ENCODE measurements around the gene RAP1A. TPM values are rescaled to one million over a fixed set of nuclear protein-coding genes. Genes with fewer than 3 reads are reported as not detected.

Gene RAP1A
- total and polyA plus RNA-seq, 3 donors from 2014 or later = 20.8 to 42.8 (median 27.6) TPM

- Histone ChIP-seq H3K36me3 (ENCODE audit: low read depth, missing control alignments) (no peaks in the 10 kb centered on the region), H3K27me3 (no peaks in the 10 kb centered on the region), H3K4me1 (no peaks in the 10 kb centered on the region), H3K27ac (no peak overlapping the region), H3K9me3 (no peaks in the 10 kb centered on the region), H3K4me3 (no peak overlapping the region)
- TF ChIP-seq CTCF (IDR thresholded peaks at IDR 0.05) (no peak), POLR2A (IDR thresholded peaks at IDR 0.05) (no peak)
- 78 to 79% methylated on average over 10 of the region's 10 CpGs for WGBS, 2 donors
- no peak for DNase-seq
- intact Hi-C loops (cut with DNase I; ENCODE audit: low total_unique reads) = no loop called here
Measured at GRCh38 chr1:111599781-111600693, 19.6 kb upstream of the RAP1A start.

- 89 to 93% methylated on average over 6 of the region's 6 CpGs for WGBS, 2 donors
- Histone ChIP-seq H3K9me3 (no peaks in the 10 kb centered on the region), H3K27me3 (no peaks in the 10 kb centered on the region), H3K4me3 (no peak overlapping the region), H3K36me3 (ENCODE audit: low read depth, missing control alignments) (no peaks in the 10 kb centered on the region), H3K27ac (no peak overlapping the region), H3K4me1 (no peaks in the 10 kb centered on the region)
- TF ChIP-seq CTCF (IDR thresholded peaks at IDR 0.05) (no peak), POLR2A (IDR thresholded peaks at IDR 0.05) (no peak)
- DNase-seq = no peak
- intact Hi-C loops (cut with DNase I; ENCODE audit: low total_unique reads) = no loop called here
Measured at GRCh38 chr1:111600886-111601386, 18.7 kb upstream of the RAP1A start.

GRCh38 chr1:111602302-111602701, 17.3 kb upstream of the RAP1A start:
- intact Hi-C loops (cut with DNase I; ENCODE audit: low total_unique reads) = no loop called here
- Histone ChIP-seq H3K27me3 (no peaks in the 10 kb centered on the region), H3K9me3 (no peaks in the 10 kb centered on the region), H3K4me1 (no peaks in the 10 kb centered on the region), H3K4me3 (no peak overlapping the region), H3K27ac (no peak overlapping the region), H3K36me3 (ENCODE audit: low read depth, missing control alignments) (no peaks in the 10 kb centered on the region)
- no peak for TF ChIP-seq POLR2A (IDR thresholded peaks at IDR 0.05)
- no peak for DNase-seq

GRCh38 chr1:111602974-111603373, 16.6 kb upstream of the RAP1A start:
- intact Hi-C loops (cut with DNase I; ENCODE audit: low total_unique reads) = no loop called here
- 80 to 93% methylated on average over 4 of the region's 4 CpGs for WGBS, 2 donors
- H3K27me3 ChIP-seq = no peaks in the 10 kb centered on the region
- H3K4me3 ChIP-seq = no peak overlapping the region
- H3K4me1 ChIP-seq = no peaks in the 10 kb centered on the region
- H3K36me3 ChIP-seq (ENCODE audit: low read depth, missing control alignments) = no peaks in the 10 kb centered on the region
- DNase-seq = no peak
- TF ChIP-seq CTCF (IDR thresholded peaks at IDR 0.05) = no peak
- no peak for TF ChIP-seq POLR2A (IDR thresholded peaks at IDR 0.05)
- no peaks in the 10 kb centered on the region for H3K9me3 ChIP-seq
- H3K27ac ChIP-seq = no peak overlapping the region

GRCh38 chr1:111603979-111604378, 15.6 kb upstream of the RAP1A start:
- Histone ChIP-seq H3K36me3 (ENCODE audit: low read depth, missing control alignments) (no peaks in the 10 kb centered on the region), H3K4me1 (no peaks in the 10 kb centered on the region), H3K27me3 (no peaks in the 10 kb centered on the region), H3K4me3 (no peak overlapping the region), H3K27ac (no peak overlapping the region), H3K9me3 (no peaks in the 10 kb centered on the region)
- intact Hi-C loops (cut with DNase I; ENCODE audit: low total_unique reads) = no loop called here
- TF ChIP-seq CTCF (IDR thresholded peaks at IDR 0.05) (no peak), POLR2A (IDR thresholded peaks at IDR 0.05) (no peak)
- no peak for DNase-seq
- 78 to 79% methylated on average over 4 of the region's 4 CpGs for WGBS, 2 donors

Measured in testis (tissue), 3 donors.